ENCODE data around the gene JAZF1. TPM values are rescaled to one million over a fixed set of nuclear protein-coding genes. Genes with fewer than 3 reads are reported as not detected.

JAZF1 gene
- total RNA-seq, 1 experiment from 2014 or later: 3.4 TPM

GRCh38 chr7:27955596-27955995, 225.0 kb downstream of the JAZF1 start:
- Histone ChIP-seq H3K4me1 (ENCODE audit: control insufficient read depth in 1 of 2, insufficient read depth in 2 of 2, low read length in 2 of 2) (peaks cover 0 to 11% of the 10 kb centered on the region in 2 experiments; a peak in 3 of 4 replicates), H3K79me2 (ENCODE audit: insufficient read depth, low read length) (no peaks in the 10 kb centered on the region), H3K4me3 (replicated peaks in 1 of 2; ENCODE audit: low read depth in 1 of 2, low read length in 2 of 2) (no peak overlapping the region), H2AFZ (ENCODE audit: low read depth, low read length, poor library complexity, severe bottlenecking) (no peak overlapping the region), H3K4me2 (ENCODE audit: low read length) (no peak overlapping the region), H3K36me3 (ENCODE audit: control insufficient read depth in 1 of 2, insufficient read depth in 2 of 2, low read length in 2 of 2) (no peaks in the 10 kb centered on the region), H3K27me3 (ENCODE audit: insufficient read depth, low read length) (no peaks in the 10 kb centered on the region), H3K9ac (ENCODE audit: low read length) (no peak overlapping the region), H4K20me1 (ENCODE audit: insufficient read depth) (no peaks in the 10 kb centered on the region), H3K27ac (ENCODE audit: low read depth, low read length) (no peak overlapping the region), H3K9me3 (ENCODE audit: control insufficient read depth in 1 of 2, insufficient read depth in 1 of 2, low read depth in 1 of 2, low read length in 2 of 2) (no peaks in the 10 kb centered on the region), H3K9me2 (ENCODE audit: insufficient read depth) (no peaks in the 10 kb centered on the region)
- ChIA-PET CTCF (no interaction called here), POLR2A (no interaction called here), RAD21 (ENCODE audit: low non-redundant PET in 1 of 2, low total read pairs in 2 of 2, uncharacterized antibody in 2 of 2, unreplicated experiment in 2 of 2) (no interaction called here)
- no TSS peak for BruUV-seq (replicated peaks)
- intact Hi-C loops (cut with micrococcal nuclease): no loop called here
- DNase-seq (ENCODE audit: low read depth, low spot score) (no peak), ATAC-seq (no peak)
- TF ChIP-seq CBX3 (IDR thresholded peaks at IDR 0.05; ENCODE audit: low read depth): no peak
- no peak for TF ChIP-seq CTCF (IDR thresholded peaks at IDR 0.05 in 2 of 3, conservative IDR thresholded peaks at IDR 0.05 in 1 of 3; ENCODE audit: borderline replicate concordance in 1 of 3, insufficient read depth in 1 of 3, low read depth in 2 of 3, low read length in 2 of 3)
- TF ChIP-seq POLR2AphosphoS5 (IDR thresholded peaks at IDR 0.05; ENCODE audit: low read depth, low read length): no peak
- TF ChIP-seq ZBTB33 (IDR thresholded peaks at IDR 0.05; ENCODE audit: extremely low read depth, insufficient replicate concordance, low read length): no peak
- no peak for TF ChIP-seq ZFX (IDR thresholded peaks at IDR 0.05)
- no peak for TF ChIP-seq SRF (IDR thresholded peaks at IDR 0.05; ENCODE audit: low read depth)
- no peak for TF ChIP-seq EZH2 (IDR thresholded peaks at IDR 0.05)
- TF ChIP-seq JUND (IDR thresholded peaks at IDR 0.05): no peak
